ENCODE data around the gene FAM24A.
"Not testable (repeated sequence)": the region's sequence is repeated elsewhere in the genome, so short reads cannot be mapped to it uniquely, and the experiment has no call there.

FAM24A gene

GRCh38 chr10:122910310-122910709 is at the start of gene FAM24A:
FAM24A (plus strand) TSS chr10:122910610; CDS start chr10:122911635, 1,025 bp downstream.
- no peak for DNase-seq

GRCh38 chr10:122861711-122862161 is 48.7 kb upstream of the FAM24A start:
- DNase-seq: no peak

GRCh38 chr10:122863216-122864193 is 46.9 kb upstream of the FAM24A start:
- no peak for DNase-seq

DNA sequence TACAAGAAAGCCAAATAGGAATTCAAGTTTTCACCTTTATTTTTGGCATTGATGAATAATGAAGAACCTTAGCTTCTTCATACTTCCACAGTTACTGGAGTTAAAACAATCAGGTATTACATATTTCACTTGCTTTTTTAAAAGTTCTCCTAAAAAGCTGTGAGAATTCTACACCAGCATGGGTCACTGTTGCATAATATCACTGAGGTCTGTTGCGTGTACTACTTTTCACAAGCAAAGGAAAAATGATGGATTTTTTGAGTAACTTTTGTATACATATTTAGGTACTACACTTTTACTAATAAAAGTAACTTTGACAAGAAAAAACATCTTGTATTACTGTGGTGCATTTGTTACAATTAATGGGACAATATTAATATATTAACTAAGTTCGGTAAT is 46.2 kb upstream of the FAM24A start:
- no peak for DNase-seq

GRCh38 chr10:122864901-122865300 is 45.5 kb upstream of the FAM24A start:
- DNase-seq: no peak

GRCh38 chr10:122866757-122867482 is 43.5 kb upstream of the FAM24A start:
- DNase-seq: not testable (repeated sequence)

DNA sequence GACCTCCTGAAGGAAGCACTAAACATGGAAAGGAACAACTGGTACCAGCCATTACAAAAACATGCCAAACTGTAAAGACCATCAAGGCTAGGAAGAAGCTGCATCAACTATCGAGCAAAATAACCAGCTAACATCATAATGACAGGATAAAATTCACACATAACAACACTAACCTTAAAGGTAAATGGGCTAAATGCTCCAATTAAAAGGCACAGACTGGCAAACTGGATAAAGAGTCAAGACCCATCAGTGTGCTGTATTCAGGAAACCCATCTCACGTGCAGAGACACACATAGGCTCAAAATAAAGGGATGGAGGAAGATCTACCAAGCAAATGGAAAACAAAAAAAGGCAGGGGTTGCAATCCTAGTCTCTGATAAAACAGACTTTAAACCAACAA is 41.6 kb upstream of the FAM24A start:
- not testable (repeated sequence) for DNase-seq

DNA sequence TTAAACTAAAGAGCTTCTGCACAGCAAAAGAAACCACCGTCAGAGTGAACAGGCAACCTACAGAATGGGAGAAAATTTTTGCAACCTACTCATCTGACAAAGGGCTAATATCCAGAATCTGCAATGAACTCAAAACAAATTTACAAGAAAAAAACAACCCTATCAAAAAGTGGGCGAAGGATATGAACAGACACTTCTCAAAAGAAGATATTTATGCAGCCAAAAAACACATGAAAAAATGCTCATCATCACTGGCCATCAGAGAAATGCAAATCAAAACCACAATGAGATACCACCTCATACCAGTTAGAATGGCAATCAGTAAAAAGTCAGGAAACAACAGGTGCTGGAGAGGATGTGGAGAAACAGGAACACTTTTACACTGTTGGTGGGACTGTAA is 38.5 kb upstream of the FAM24A start:
- not testable (repeated sequence) for DNase-seq

GRCh38 chr10:122875843-122876466 is 34.5 kb upstream of the FAM24A start:
- no peak for DNase-seq

DNA sequence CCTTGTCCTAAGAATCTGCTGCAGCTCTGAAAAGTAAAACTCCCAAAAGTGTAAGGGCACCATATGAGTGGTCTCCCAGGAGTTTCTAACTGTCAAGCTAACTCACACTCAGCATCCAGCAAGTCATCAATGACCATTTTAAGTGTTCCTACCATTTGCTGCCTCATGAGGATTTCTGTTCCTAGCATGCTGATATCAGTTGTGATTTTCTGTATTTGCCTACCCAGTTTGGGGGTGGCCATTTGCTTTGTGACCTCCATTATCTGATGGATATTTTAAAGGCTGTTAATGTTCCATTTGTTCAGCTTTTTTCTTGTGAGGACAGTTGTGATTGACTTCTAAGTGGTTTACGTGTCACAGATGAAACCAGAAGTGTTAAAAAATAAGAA is 33.9 kb upstream of the FAM24A start:
- no peak for DNase-seq

- DNase-seq: no peak
Observed at GRCh38 chr10:122877264-122877663, 33.1 kb upstream of the FAM24A start.

DNA sequence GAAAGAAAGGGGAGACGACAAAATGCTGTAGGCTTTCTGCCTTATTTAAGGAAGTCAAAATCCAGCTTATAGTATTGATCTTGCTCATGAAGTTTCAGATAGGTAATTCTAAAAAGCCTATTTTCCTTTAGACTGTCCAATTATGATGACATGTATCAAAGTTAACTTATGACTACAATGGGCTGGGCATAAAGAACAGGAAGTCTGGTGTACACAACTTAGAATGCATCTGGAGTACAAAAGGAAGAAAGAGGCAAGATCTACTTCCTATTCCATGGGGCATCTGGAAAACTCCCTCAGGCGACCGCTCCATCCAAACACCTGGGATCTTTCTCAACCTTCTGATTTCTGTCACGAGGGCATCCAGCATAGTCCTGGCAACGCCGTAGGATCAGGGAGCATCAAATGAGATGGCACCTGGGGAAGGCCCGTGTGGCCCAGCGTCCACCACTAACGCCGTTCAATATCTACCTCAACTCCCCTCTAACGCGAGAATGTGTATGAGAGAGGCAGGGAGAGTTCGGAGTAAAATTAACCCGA is 31.5 kb upstream of the FAM24A start:
- DNase-seq: peak; percentile 49

GRCh38 chr10:122879339-122880273 is 30.8 kb upstream of the FAM24A start, which contains the start of gene FAM24B:
FAM24B (minus strand) TSS chr10:122879581; CDS start chr10:122850515, 29,066 bp downstream.
- DNase-seq: peak; percentile 93

DNA sequence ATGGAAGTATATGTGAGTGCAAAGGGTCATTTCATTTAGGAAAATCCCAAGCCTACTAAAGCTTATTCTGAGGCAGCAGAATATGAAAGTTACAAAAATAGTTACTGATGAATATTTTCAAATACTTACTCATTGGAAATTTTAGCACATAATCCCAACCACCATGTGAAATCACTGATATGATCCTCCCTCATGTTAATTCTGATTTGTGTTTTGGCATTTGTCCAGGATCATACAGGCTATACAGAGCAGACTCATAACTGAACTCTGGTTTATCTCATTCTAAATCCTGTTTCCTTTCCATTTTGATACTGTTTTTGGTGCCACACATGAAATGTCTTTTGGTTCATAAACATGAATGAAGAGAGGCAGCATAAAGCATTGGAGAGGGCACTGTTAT is 27.6 kb upstream of the FAM24A start:
- no peak for DNase-seq

GRCh38 chr10:122884166-122884565 is 26.2 kb upstream of the FAM24A start:
- DNase-seq: no peak

GRCh38 chr10:122894261-122894944 is 16.0 kb upstream of the FAM24A start:
- no peak for DNase-seq

GRCh38 chr10:122903861-122904260 is 6.5 kb upstream of the FAM24A start:
- DNase-seq: not testable (repeated sequence)

DNA sequence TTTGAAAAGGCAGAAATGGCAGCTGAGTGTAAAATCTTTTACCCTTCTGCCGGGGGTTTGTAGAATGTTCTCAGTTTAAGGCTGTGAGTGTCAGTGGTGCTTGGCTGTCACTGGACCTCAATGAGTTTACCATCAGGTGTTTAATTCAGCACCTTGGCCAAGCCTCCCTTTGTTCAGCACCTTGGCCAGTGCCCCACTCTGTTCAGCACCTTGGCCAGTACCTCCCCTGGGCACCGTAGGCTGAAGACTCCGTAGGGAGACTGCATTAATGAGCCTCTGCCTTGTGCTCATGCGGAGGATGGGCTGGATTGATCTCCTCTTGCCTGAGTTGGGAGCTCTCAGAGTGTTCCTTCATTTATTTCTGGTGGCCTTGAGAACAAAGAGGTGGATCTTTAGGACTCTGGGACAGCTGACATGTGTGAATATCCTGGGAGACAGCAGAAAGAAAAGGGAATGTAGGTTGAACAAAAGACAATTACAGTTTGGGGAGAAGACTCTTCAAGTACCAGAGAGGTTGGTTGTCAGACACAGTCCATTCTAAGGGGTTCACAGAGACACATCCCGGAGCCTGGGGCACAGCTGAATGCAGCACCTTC is 1.6 kb downstream of the FAM24A start:
- no peak for DNase-seq

GRCh38 chr10:122915700-122916099 is 5.3 kb downstream of the FAM24A start:
- DNase-seq: no peak

GRCh38 chr10:122930140-122930539 is 19.7 kb downstream of the FAM24A start:
- no peak for DNase-seq
